Endothelial cell (in vitro differentiated cells): ENCODE measurements around the gene NUDT22. TPM values are rescaled to one million over a fixed set of nuclear protein-coding genes. Genes with fewer than 3 reads are reported as not detected.

Experiments
- DNase-seq: peaks from one replicate; pipeline ENCODE4 v3.0.0; 2021; ENCODE audit warnings: low spot score
- H3K27ac Mint-ChIP-seq: one replicate; pipeline ENCODE4 v1.8.0; 2021; ENCODE audit warnings: mixed read lengths, inconsistent platforms; ENCODE audit not compliant: unreplicated experiment
- H3K27me3 Mint-ChIP-seq: one replicate; pipeline ENCODE4 v1.8.0; 2021; ENCODE audit warnings: mild to moderate bottlenecking, moderate library complexity, mixed read lengths, inconsistent platforms; ENCODE audit not compliant: unreplicated experiment
- H3K36me3 Mint-ChIP-seq: one replicate; pipeline ENCODE4 v1.8.0; 2021; ENCODE audit warnings: mild to moderate bottlenecking, low read depth, mixed read lengths, inconsistent platforms; ENCODE audit not compliant: unreplicated experiment
- H3K4me1 Mint-ChIP-seq: one replicate; pipeline ENCODE4 v1.8.0; 2021; ENCODE audit warnings: mild to moderate bottlenecking, mixed read lengths, inconsistent platforms; ENCODE audit not compliant: unreplicated experiment
- H3K4me3 Mint-ChIP-seq: one replicate; pipeline ENCODE4 v1.8.0; 2021; ENCODE audit warnings: mild to moderate bottlenecking, mixed read lengths, inconsistent platforms; ENCODE audit not compliant: unreplicated experiment
- H3K9me3 Mint-ChIP-seq: one replicate; pipeline ENCODE4 v1.8.0; 2021; ENCODE audit warnings: mixed read lengths, inconsistent platforms; ENCODE audit not compliant: unreplicated experiment
- CTCF ChIP-seq: fragments of 200-600 bp; sonication (generic); IDR thresholded peaks from one replicate; pipeline ENCODE4 v1.5.0; 2021; ENCODE audit warnings: antibody characterized with exemption; ENCODE audit not compliant: unreplicated experiment
- total RNA-seq: library from RNA; stranded (reverse); fragmentation: NEBNext Ultra II Directional; extraction: Animal tissue kit (Norgen Biotek cat#: 25700); gene quantifications from one replicate; pipeline ENCODE4 v1.2.1, GENCODE V29; 2021; ENCODE audit not compliant: unreplicated experiment

The NUDT22 gene
- total RNA-seq, 1 donor from 2014 or later, result 21.2 TPM

GRCh38 chr11:64185693-64186491 lies 40.2 kb upstream of the NUDT22 start, which contains the start of gene STIP1:
STIP1 (plus strand) TSS chr11:64186171; CDS start chr11:64186262, 91 bp downstream.
- TF ChIP-seq CTCF, result no peak
- Mint-ChIP-seq H3K4me1 (peaks cover 11% of the 10 kb centered on the region), H3K36me3 (peaks cover 3% of the 10 kb centered on the region), H3K27ac (peak within 1 kb of the TSS; percentile 88), H3K27me3 (peaks cover 14% of the 10 kb centered on the region), H3K9me3 (no peaks in the 10 kb centered on the region), H3K4me3 (peak within 1 kb of the TSS; percentile 96)
- DNase-seq, result peak; percentile 97

- TF ChIP-seq CTCF, result no peak
- no peak for DNase-seq
- peaks cover 11% of the 10 kb centered on the region for H3K4me1 Mint-ChIP-seq
- no peak overlapping the region for H3K27ac Mint-ChIP-seq
- H3K27me3 Mint-ChIP-seq, result peaks cover 14% of the 10 kb centered on the region
- H3K4me3 Mint-ChIP-seq, result no peak overlapping the region
- no peaks in the 10 kb centered on the region for H3K9me3 Mint-ChIP-seq
- H3K36me3 Mint-ChIP-seq, result peaks cover 3% of the 10 kb centered on the region
Measured at GRCh38 chr11:64186492-64187165, 39.4 kb upstream of the NUDT22 start.

- Mint-ChIP-seq H3K9me3 (no peaks in the 10 kb centered on the region), H3K27ac (no peak overlapping the region), H3K36me3 (peaks cover 33% of the 10 kb centered on the region), H3K4me3 (no peak overlapping the region), H3K27me3 (peaks cover 2% of the 10 kb centered on the region), H3K4me1 (peaks cover 3% of the 10 kb centered on the region)
- no peak for TF ChIP-seq CTCF
- DNase-seq, result no peak
Measured at GRCh38 chr11:64192434-64192833, 33.6 kb upstream of the NUDT22 start.

- DNase-seq, result no peak
- peaks cover 49% of the 10 kb centered on the region for H3K36me3 Mint-ChIP-seq
- H3K4me3 Mint-ChIP-seq, result no peak overlapping the region
- no peak overlapping the region for H3K27ac Mint-ChIP-seq
- H3K9me3 Mint-ChIP-seq, result no peaks in the 10 kb centered on the region
- no peak for TF ChIP-seq CTCF
- peaks cover 3% of the 10 kb centered on the region for H3K27me3 Mint-ChIP-seq
- no peaks in the 10 kb centered on the region for H3K4me1 Mint-ChIP-seq
Measured at GRCh38 chr11:64196626-64197025, 29.4 kb upstream of the NUDT22 start.

GRCh38 chr11:64198511-64198910 lies 27.6 kb upstream of the NUDT22 start:
- Mint-ChIP-seq H3K36me3 (peaks cover 54% of the 10 kb centered on the region), H3K27ac (no peak overlapping the region), H3K27me3 (peaks cover 7% of the 10 kb centered on the region), H3K9me3 (no peaks in the 10 kb centered on the region), H3K4me1 (peaks cover 4% of the 10 kb centered on the region), H3K4me3 (no peak overlapping the region)
- TF ChIP-seq CTCF, result no peak
- DNase-seq, result no peak
